HL-60 (cell line): ENCODE data around the gene ZIC4.

Source experiments
- GABPA ChIP-seq: IDR thresholded peaks from 2 replicates; pipeline ENCODE4 v1.6.1; 2012; ENCODE audit warnings: low read depth
- POLR2AphosphoS5 ChIP-seq: IDR thresholded peaks from 2 replicates; pipeline ENCODE4 v1.6.1; 2012; ENCODE audit warnings: low read depth
- SPI1 ChIP-seq: IDR thresholded peaks from 2 replicates; pipeline ENCODE4 v1.6.1; 2012; ENCODE audit warnings: low read depth, mild to moderate bottlenecking, borderline replicate concordance
- TF ChIP-seq, protein P1 (sequence below): IDR thresholded peaks from one replicate; pipeline ENCODE4 v1.5.1; 2011; ENCODE audit warnings: low read length, control low read depth, inconsistent platforms; ENCODE audit not compliant: insufficient read depth
- TF ChIP-seq, protein P2 (sequence below): IDR thresholded peaks from 2 replicates; pipeline ENCODE4 v1.6.1; 2012; ENCODE audit warnings: low read depth; ENCODE audit not compliant: insufficient replicate concordance

DNA sequence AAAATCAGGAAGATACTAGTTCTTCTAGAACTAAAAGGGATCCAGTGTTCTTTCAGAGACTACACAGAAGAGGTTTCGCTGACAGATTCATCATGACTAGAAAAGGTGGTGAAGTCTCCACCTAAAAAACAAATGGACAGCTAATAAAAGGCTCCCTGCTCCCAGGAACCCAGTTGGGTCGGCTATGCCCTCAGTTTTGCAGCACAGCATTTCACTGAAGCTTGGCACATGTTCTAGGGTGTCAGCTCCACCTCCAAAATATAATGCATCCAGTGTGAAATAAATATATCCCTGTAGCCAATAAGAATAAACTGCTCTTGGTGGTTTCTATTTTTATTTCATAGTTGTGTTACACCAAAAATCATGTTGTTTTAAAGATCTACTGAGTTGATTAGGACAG is 55.0 kb downstream of the ZIC4 start:
- TF ChIP-seq, protein P1, sequence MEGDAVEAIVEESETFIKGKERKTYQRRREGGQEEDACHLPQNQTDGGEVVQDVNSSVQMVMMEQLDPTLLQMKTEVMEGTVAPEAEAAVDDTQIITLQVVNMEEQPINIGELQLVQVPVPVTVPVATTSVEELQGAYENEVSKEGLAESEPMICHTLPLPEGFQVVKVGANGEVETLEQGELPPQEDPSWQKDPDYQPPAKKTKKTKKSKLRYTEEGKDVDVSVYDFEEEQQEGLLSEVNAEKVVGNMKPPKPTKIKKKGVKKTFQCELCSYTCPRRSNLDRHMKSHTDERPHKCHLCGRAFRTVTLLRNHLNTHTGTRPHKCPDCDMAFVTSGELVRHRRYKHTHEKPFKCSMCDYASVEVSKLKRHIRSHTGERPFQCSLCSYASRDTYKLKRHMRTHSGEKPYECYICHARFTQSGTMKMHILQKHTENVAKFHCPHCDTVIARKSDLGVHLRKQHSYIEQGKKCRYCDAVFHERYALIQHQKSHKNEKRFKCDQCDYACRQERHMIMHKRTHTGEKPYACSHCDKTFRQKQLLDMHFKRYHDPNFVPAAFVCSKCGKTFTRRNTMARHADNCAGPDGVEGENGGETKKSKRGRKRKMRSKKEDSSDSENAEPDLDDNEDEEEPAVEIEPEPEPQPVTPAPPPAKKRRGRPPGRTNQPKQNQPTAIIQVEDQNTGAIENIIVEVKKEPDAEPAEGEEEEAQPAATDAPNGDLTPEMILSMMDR: no peak
- TF ChIP-seq, protein P2, sequence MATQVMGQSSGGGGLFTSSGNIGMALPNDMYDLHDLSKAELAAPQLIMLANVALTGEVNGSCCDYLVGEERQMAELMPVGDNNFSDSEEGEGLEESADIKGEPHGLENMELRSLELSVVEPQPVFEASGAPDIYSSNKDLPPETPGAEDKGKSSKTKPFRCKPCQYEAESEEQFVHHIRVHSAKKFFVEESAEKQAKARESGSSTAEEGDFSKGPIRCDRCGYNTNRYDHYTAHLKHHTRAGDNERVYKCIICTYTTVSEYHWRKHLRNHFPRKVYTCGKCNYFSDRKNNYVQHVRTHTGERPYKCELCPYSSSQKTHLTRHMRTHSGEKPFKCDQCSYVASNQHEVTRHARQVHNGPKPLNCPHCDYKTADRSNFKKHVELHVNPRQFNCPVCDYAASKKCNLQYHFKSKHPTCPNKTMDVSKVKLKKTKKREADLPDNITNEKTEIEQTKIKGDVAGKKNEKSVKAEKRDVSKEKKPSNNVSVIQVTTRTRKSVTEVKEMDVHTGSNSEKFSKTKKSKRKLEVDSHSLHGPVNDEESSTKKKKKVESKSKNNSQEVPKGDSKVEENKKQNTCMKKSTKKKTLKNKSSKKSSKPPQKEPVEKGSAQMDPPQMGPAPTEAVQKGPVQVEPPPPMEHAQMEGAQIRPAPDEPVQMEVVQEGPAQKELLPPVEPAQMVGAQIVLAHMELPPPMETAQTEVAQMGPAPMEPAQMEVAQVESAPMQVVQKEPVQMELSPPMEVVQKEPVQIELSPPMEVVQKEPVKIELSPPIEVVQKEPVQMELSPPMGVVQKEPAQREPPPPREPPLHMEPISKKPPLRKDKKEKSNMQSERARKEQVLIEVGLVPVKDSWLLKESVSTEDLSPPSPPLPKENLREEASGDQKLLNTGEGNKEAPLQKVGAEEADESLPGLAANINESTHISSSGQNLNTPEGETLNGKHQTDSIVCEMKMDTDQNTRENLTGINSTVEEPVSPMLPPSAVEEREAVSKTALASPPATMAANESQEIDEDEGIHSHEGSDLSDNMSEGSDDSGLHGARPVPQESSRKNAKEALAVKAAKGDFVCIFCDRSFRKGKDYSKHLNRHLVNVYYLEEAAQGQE: no peak
- TF ChIP-seq SPI1: no peak
- TF ChIP-seq GABPA: no peak
- no peak for TF ChIP-seq POLR2AphosphoS5
